Stimulated activated naive CD8-positive, alpha-beta T cell treated with anti-CD3 and anti-CD28 coated beads, Interleukin-15, Interleukin-2, amounts not matched to agents 100 ng/mL and 50 ng/mL, for 24 hours (primary cell): Measurements from ENCODE around the gene PPP5C.
"Not testable (repeated sequence)": the region's sequence is repeated elsewhere in the genome, so short reads cannot be mapped to it uniquely, and the experiment has no call there.

Experiments
- H3K27ac Mint-ChIP-seq: one replicate; pipeline ENCODE4 v1.8.0; 2021; ENCODE audit warnings: mild to moderate bottlenecking, mixed read lengths
- H3K27me3 Mint-ChIP-seq: one replicate; pipeline ENCODE4 v1.8.0; 2021; ENCODE audit warnings: mixed read lengths
- H3K36me3 Mint-ChIP-seq: one replicate; pipeline ENCODE4 v1.8.0; 2021; ENCODE audit warnings: low read depth, mixed read lengths
- H3K4me1 Mint-ChIP-seq: one replicate; pipeline ENCODE4 v1.8.0; 2021; ENCODE audit warnings: low read depth, mixed read lengths
- H3K4me3 Mint-ChIP-seq: one replicate; pipeline ENCODE4 v1.8.0; 2021; ENCODE audit warnings: mild to moderate bottlenecking, mixed read lengths
- H3K9me3 Mint-ChIP-seq: one replicate; pipeline ENCODE4 v1.8.0; 2021; ENCODE audit warnings: mixed read lengths

Gene PPP5C, protein sequence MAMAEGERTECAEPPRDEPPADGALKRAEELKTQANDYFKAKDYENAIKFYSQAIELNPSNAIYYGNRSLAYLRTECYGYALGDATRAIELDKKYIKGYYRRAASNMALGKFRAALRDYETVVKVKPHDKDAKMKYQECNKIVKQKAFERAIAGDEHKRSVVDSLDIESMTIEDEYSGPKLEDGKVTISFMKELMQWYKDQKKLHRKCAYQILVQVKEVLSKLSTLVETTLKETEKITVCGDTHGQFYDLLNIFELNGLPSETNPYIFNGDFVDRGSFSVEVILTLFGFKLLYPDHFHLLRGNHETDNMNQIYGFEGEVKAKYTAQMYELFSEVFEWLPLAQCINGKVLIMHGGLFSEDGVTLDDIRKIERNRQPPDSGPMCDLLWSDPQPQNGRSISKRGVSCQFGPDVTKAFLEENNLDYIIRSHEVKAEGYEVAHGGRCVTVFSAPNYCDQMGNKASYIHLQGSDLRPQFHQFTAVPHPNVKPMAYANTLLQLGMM

DNA sequence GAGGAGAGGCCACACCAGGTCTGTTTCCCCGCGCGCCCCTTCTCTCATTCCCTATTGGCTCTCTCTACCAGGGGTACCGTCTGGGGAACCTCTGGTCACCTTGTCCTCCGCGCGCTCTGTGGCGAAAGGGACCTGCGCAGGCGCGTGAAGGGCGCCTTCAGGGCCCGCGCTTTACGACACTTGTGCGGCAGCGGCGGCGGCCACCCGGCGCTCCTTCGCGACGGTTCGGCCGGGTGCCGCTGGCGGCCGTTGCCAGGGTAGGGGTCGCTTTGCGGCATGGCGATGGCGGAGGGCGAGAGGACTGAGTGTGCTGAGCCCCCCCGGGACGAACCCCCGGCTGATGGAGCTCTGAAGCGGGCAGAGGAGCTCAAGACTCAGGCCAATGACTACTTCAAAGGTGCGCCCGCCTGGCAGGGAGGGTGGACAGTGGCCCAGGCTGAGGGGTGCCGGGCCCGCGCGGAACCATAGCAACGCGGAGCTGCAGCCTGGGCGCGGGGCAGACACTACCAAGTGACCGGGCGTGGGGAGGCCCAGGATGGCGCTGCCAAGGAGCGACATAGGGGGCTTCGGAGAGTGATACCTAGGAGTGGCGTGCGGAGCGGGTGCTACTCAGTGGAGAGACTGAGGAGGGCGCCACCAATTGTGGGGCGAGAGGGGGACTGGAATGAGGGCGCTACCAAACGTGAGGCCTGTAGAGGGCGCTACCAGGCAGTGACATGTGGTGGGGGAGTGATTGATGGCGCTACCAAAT is at the start of gene PPP5C:
Gene PPP5C, plus strand, starts transcription at position 267 of the 751 bp plus-strand sequence. Its CDS starts 10 bp downstream, at position 277.
- Mint-ChIP-seq H3K36me3 (peaks cover 27% of the 10 kb centered on the region), H3K27me3 (no peaks in the 10 kb centered on the region), H3K4me3 (peak within 1 kb of the TSS; percentile 94), H3K9me3 (no peaks in the 10 kb centered on the region), H3K4me1 (peaks cover 58% of the 10 kb centered on the region), H3K27ac (peak within 1 kb of the TSS; percentile 93)

DNA sequence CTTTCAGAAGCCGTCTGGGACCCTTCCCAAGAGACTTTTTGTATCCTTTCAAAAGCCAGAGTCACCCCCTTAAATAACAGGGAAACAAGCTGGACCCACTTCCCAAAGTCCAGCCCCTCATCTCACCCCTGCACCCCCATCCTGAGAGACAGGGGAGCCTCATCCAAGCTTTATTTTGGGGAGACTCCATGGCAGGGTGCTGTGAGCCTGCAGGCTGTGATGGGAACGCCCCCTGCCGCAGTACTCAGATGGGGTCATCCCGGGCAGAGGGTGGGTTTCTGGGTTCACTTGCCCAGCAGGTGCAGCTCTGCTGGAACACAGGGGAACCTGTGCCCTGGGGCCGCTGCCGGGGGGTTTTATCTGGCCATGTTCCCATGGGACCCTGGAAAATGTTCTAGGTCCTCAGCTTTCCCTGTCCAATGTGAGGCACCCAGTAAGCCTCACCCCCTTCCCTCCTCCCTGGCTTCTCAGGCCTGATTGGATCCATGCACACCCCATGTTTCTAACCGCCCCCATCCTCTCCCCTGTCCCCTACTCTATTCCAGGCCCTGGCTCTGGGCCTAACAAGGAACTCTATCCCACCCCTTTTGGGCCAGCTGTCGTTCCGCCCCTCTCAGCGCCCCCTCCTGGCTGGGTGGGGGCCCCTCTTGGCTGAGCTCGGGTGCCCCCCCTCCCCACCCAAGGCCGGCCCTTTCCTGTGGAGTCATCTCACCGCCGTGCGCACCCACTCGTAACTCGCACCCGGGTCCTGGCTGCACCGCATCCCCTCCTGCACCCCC is 49.0 kb upstream of the PPP5C start:
- Mint-ChIP-seq H3K4me1 (peaks cover 4% of the 10 kb centered on the region), H3K27me3 (peaks cover 38% of the 10 kb centered on the region), H3K27ac (no peak overlapping the region), H3K36me3 (peaks cover 3% of the 10 kb centered on the region), H3K4me3 (no peak overlapping the region), H3K9me3 (no peaks in the 10 kb centered on the region)

DNA sequence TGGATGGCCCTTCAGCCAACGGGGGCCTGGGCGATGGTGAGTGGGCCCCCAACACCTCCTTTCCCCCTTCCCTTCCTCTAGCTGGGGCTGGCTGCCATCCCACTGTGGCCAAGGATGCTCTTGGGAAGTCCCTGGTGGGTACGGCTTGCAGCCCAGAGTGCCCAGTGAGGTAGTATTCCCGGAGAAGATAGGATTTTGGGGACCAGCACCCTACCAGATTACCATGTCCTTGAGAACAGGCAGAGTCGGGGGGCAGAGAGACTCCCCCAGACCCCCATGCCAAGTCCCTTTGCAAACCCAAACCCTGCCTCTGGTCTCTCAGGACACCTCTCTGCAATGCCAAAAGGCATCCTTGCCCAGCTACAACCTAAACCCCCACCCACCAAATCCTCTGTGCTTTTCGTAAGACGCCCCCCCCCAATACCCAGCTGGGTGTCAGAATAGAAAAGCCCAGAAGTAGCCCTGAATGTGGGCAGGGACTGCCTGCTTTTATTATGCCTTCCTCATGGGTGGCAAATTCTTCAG is 48.3 kb upstream of the PPP5C start:
- Mint-ChIP-seq H3K4me1 (peaks cover 4% of the 10 kb centered on the region), H3K27me3 (peaks cover 38% of the 10 kb centered on the region), H3K27ac (no peak overlapping the region), H3K4me3 (no peak overlapping the region), H3K9me3 (no peaks in the 10 kb centered on the region), H3K36me3 (peaks cover 3% of the 10 kb centered on the region)

DNA sequence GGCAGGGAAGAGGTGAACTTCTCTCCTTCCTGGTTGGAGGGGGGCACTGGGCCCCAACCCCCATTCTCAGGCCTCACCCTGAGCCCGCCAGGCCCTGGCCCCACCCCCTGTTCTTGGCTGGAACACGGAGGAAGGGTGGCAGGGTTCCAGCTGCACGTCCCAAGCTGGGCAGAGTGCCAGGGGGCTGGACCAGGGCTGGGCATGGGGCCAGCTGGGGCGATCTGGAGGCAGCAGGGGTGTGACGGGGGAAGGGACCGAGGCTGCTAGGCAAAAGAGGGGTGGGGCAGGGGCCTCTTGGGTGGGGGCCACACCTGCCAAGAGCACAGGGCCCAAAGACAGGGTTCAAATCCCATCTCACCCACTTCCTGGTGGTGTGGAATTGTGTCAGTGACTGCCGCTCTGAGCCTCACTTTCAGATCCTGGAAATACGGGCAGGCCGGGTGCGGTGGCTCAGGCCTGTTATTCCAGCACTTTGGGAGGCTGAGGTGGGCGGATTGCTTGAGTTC is 47.8 kb upstream of the PPP5C start:
- H3K4me3 Mint-ChIP-seq = no peak overlapping the region
- H3K36me3 Mint-ChIP-seq = peaks cover 3% of the 10 kb centered on the region
- H3K4me1 Mint-ChIP-seq = peaks cover 4% of the 10 kb centered on the region
- no peaks in the 10 kb centered on the region for H3K9me3 Mint-ChIP-seq
- H3K27me3 Mint-ChIP-seq = peaks cover 38% of the 10 kb centered on the region
- no peak overlapping the region for H3K27ac Mint-ChIP-seq

DNA sequence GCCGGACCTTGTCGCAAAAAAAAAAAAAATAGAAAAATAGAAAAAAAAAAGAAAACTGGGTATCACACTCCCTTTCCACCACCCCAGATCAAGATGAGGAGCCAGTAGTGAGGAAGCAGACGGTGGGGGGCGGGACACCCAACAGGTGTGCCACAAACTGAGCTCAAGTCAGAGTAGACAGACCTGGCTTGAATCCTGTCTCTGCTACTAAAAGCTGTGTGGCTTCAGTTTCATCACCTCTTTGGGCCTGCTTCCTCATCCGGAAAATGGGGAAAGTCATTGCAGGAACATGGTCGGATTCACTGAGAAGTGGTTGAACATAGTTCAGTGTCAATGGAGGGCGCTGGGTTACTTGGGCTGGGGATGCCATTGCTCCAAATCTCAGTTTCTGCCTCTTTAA is 47.2 kb upstream of the PPP5C start:
- peaks cover 32% of the 10 kb centered on the region for H3K27me3 Mint-ChIP-seq
- no peak overlapping the region for H3K4me3 Mint-ChIP-seq
- H3K27ac Mint-ChIP-seq = no peak overlapping the region
- H3K4me1 Mint-ChIP-seq = peaks cover 4% of the 10 kb centered on the region
- H3K9me3 Mint-ChIP-seq = no peaks in the 10 kb centered on the region
- H3K36me3 Mint-ChIP-seq = peaks cover 3% of the 10 kb centered on the region

DNA sequence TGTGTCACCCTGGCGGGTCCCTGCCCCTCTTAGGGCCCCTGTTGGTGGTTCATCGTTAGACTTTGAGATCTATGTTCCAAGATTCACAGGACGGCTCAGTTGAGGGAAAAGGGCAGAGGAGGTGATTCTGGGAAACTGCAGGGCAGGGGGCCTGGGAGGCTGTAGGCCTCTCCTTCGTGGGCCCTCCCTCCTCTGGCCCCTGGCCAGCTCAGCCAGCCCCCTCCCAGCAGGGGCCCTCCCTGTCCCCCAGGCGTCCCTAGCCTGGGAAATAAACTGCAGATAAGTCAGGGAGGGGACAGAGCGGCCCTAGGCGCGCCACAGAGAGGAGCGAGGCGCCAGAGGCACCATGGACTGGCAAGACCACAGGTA is 43.6 kb upstream of the PPP5C start:
- no peak overlapping the region for H3K4me3 Mint-ChIP-seq
- H3K9me3 Mint-ChIP-seq = peaks cover 13% of the 10 kb centered on the region
- no peaks in the 10 kb centered on the region for H3K4me1 Mint-ChIP-seq
- H3K27me3 Mint-ChIP-seq = peaks cover 8% of the 10 kb centered on the region
- H3K36me3 Mint-ChIP-seq = no peaks in the 10 kb centered on the region
- H3K27ac Mint-ChIP-seq = no peak overlapping the region

DNA sequence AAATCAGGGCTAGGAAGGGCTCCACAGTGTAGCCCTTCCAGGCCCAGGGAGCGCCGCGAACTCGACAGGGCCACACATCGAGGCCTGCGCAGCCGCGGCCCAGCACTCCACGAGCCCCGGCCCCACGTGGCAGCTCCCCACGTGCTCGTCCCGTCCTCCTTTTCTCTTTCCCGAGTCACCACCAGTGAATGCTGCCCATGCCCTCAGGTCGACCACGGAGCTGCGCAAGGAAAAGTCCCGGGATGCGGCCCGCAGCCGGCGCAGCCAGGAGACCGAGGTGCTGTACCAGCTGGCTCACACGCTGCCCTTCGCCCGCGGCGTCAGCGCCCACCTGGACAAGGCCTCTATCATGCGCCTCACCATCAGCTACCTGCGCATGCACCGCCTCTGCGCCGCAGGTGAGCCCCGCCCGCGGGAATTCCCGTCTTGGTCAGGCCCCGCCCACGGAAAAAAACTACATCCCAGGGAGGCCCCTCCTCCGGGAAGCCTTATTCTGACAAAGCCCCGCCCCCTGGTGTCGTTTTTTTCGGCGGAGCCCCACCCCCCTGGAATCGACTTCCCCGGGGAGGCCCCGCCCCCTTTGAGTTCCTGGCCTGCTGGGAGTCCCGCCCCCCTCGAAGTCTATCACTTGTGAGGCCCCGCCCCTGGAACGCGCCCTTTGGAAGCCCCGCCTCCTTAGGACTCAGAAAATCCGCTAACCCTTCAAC is 43.0 kb upstream of the PPP5C start:
- no peak overlapping the region for H3K27ac Mint-ChIP-seq
- peaks cover 8% of the 10 kb centered on the region for H3K27me3 Mint-ChIP-seq
- H3K4me1 Mint-ChIP-seq = no peaks in the 10 kb centered on the region
- H3K9me3 Mint-ChIP-seq = peaks cover 13% of the 10 kb centered on the region
- no peak overlapping the region for H3K4me3 Mint-ChIP-seq
- H3K36me3 Mint-ChIP-seq = no peaks in the 10 kb centered on the region

DNA sequence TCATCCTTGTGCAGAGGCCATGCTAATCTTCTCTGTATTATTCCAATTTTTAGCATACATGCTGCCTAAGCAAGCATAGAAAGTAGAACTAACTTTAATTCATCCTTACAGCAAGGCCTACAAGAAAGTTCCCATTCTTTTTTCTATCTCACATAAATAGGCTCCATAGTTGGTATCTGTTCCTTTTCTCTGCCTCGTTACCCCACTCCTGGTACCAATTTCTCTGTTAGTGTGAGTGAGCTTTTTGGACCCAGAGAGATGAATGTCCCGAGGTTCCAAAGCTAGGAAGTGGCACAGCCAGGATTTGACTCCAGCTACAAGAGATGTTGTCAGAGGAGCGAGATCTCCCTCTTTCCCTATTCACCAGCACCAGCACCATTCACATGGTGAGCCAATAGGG is 40.4 kb upstream of the PPP5C start:
- Mint-ChIP-seq H3K27ac (no peak overlapping the region), H3K4me1 (no peaks in the 10 kb centered on the region), H3K27me3 (no peaks in the 10 kb centered on the region)

DNA sequence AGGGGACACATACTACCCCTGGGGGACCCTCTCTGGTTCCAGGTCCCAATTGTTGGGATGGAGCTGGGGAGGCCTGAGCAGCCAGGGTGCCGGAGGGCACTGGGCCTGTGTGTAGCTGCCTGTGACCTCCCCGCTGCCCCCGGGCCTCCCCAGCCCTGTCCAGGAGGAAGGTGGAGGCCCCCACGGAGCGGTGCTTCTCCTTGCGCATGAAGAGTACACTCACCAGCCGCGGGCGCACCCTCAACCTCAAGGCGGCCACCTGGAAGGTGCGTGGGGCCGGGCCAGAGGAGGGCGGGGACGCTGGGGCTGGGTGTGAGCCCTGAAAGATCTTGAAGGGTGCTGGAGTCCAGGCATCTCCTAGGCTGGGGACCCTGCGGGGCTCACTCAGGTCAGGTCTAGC is 38.4 kb upstream of the PPP5C start:
- H3K27me3 Mint-ChIP-seq = no peaks in the 10 kb centered on the region
- peaks cover 13% of the 10 kb centered on the region for H3K9me3 Mint-ChIP-seq
- no peak overlapping the region for H3K27ac Mint-ChIP-seq
- no peaks in the 10 kb centered on the region for H3K36me3 Mint-ChIP-seq
- H3K4me1 Mint-ChIP-seq = no peaks in the 10 kb centered on the region
- H3K4me3 Mint-ChIP-seq = no peak overlapping the region

More for the DNA sequence above, 40.4 kb upstream of the PPP5C start:
- Mint-ChIP-seq H3K36me3 (no peaks in the 10 kb centered on the region), H3K9me3 (peaks cover 13% of the 10 kb centered on the region), H3K4me3 (no peak overlapping the region)

DNA sequence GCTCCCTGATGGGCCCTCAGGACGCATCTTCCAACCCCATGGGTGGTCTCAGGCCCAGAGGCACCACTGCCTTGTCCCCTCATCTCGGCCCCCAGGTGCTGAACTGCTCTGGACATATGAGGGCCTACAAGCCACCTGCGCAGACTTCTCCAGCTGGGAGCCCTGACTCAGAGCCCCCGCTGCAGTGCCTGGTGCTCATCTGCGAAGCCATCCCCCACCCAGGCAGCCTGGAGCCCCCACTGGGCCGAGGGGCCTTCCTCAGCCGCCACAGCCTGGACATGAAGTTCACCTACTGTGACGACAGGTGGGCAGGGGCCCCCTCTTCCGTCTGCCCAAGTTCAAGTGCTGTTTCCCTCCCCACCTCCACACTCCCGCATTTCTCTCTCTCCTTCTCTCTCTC is 37.8 kb upstream of the PPP5C start:
- Mint-ChIP-seq H3K27me3 (no peaks in the 10 kb centered on the region), H3K27ac (no peak overlapping the region), H3K4me1 (no peaks in the 10 kb centered on the region), H3K36me3 (no peaks in the 10 kb centered on the region), H3K9me3 (peaks cover 13% of the 10 kb centered on the region), H3K4me3 (no peak overlapping the region)

DNA sequence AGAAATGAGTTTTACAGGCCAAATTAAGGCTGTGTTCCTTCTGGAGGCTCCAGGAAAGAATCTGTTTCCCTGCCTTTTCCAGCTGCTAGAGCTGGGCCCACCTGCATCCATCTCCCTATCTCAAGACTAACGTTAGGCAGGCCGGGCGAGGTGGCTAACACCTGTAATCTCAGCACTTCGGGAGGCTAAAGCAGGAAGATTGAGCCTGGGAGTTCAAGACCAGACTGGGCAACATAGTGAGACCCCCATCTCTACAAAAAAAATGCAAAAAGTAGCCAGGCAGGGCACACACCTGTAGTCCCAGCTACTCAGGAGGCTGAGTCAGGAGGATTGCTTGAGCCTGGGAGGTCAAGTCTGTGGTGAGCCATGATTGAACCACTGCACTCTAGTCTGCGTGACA is 35.4 kb upstream of the PPP5C start:
- H3K4me1 Mint-ChIP-seq = no peaks in the 10 kb centered on the region
- no peak overlapping the region for H3K27ac Mint-ChIP-seq
- H3K27me3 Mint-ChIP-seq = no peaks in the 10 kb centered on the region
- no peak overlapping the region for H3K4me3 Mint-ChIP-seq
- H3K36me3 Mint-ChIP-seq = no peaks in the 10 kb centered on the region
- peaks cover 7% of the 10 kb centered on the region for H3K9me3 Mint-ChIP-seq

DNA sequence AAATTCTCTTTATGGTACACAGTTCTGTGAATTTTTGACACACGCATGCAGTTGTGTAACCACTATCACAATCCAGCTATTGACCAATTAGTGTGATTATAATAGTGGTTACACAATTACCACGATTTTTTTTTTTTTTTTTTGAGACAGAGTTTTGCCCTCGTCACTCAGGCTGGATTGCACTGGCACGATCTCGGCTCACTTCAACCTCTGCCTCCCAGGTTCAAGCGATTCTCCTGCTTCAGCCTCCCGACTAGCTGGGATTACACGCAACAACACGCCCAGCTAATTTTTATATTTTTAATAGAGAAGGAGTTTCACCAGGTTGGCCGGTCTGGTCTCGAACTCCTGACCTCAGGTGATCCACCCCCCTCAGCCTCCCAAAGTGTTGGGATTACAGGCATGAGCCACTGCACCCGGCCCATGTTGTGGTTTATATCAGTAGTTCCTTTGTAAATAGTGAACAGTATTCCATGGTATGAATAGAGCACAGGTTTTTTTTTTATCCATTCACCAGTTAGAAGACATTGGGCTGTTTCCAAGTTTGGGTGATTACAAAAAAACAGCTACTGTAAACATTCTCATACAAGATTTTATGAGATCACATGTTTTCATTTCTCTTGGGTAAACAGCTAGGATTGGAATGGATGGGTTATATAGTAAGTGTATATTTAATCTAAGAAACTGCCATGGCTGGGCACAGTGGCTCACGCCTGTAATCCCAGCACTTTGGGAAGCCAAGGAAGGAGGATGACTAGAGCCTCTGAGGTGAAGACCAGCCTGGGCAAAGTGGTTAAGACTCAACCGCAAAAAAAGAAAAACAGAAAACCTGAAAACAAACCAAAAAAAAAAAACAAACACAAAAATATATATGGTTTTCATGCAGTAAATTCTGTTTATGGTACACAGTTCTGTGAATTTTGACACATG is 33.1 kb upstream of the PPP5C start:
- H3K4me1 Mint-ChIP-seq, H3K9me3 Mint-ChIP-seq, H3K27ac Mint-ChIP-seq, H3K36me3 Mint-ChIP-seq, H3K4me3 Mint-ChIP-seq, H3K27me3 Mint-ChIP-seq: not testable (repeated sequence)

DNA sequence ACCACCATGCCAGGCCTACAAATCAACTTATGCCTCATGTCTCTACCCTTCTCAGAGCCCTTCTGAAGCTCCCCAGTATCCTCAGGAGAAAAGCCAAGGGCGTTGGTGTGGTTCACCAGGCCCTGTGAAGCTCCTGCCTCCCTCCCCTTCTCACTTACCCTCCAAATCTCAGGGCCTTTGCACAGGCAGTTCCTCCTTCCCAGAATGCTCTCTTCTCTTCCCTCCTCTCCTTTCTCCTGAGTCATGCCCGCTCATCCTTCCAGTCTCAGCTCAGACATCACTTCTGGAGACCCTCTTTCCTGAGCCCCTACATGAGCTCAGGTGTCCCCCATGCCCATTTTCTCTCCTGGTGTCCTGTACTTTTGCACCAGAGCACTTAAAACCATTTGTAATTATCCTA is 29.5 kb upstream of the PPP5C start:
- H3K36me3 Mint-ChIP-seq = no peaks in the 10 kb centered on the region
- H3K27ac Mint-ChIP-seq = peak overlapping the region; percentile 32

More for the DNA sequence above, 29.5 kb upstream of the PPP5C start:
- Mint-ChIP-seq H3K4me3 (no peak overlapping the region), H3K9me3 (no peaks in the 10 kb centered on the region), H3K27me3 (no peaks in the 10 kb centered on the region), H3K4me1 (no peaks in the 10 kb centered on the region)
